ENCODE measurements around the gene MYDGF.

DNA sequence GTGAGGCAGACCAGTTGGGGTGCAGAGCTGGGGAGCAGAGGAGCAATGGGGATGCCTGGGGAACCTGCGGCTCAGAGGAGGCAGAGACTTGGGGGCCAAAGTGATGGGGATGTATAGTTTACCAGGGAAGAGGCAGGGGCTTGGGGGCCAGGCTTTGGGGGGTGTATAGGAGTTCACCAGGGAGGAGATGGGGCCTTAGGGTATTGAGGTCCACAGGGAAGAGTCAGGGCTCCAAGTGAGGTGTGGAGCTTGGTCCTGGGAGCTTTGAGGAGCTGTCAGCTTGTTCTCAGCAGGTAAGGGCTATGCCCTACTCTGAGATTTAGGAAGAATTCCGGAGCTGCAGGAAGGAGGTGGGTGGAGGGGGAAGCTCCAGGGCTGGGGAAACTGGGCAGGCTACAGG is 20.0 kb downstream of the MYDGF start:
- TF ChIP-seq, protein P1, sequence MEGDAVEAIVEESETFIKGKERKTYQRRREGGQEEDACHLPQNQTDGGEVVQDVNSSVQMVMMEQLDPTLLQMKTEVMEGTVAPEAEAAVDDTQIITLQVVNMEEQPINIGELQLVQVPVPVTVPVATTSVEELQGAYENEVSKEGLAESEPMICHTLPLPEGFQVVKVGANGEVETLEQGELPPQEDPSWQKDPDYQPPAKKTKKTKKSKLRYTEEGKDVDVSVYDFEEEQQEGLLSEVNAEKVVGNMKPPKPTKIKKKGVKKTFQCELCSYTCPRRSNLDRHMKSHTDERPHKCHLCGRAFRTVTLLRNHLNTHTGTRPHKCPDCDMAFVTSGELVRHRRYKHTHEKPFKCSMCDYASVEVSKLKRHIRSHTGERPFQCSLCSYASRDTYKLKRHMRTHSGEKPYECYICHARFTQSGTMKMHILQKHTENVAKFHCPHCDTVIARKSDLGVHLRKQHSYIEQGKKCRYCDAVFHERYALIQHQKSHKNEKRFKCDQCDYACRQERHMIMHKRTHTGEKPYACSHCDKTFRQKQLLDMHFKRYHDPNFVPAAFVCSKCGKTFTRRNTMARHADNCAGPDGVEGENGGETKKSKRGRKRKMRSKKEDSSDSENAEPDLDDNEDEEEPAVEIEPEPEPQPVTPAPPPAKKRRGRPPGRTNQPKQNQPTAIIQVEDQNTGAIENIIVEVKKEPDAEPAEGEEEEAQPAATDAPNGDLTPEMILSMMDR (conservative IDR thresholded peaks at IDR 0.05; ENCODE audit: low read depth, low read length) = no peak
- TF ChIP-seq EZH2 (IDR thresholded peaks at IDR 0.05; ENCODE audit: borderline replicate concordance, low read depth, low read length, poor library complexity, severe bottlenecking) = no peak
